GM12878 (cell line): Measurements from ENCODE around the gene LIMCH1. TPM values are rescaled to one million over a fixed set of nuclear protein-coding genes. Genes with fewer than 3 reads are reported as not detected.

Experiments used
- ATAC-seq: fragments of 200-7000 bp; cut with Tn5 transposase; 3 replicates; pipeline ENCODE4 v1.9.1; 2020; ENCODE audit warnings: mild to moderate bottlenecking, moderate library complexity
- BruUV-seq: library from RNA; stranded (reverse); fragments of 400-500 nt; replicated peaks from 2 replicates; lab custom pipeline; 2021; lab: Mats Ljungman, UMichigan
- CTCF ChIA-PET: fragments of 300-600 bp; sonication (Branson Sonifier 250); formaldehyde crosslinking; extraction: SDS; loops from one replicate; lab custom pipeline; 2021; ENCODE audit warnings: inconsistent platforms; lab: Yijun Ruan, JAX
- POLR2A ChIA-PET: fragments of 350-600 bp; formaldehyde crosslinking; extraction: SDS; loops from one replicate; lab custom pipeline; 2021; ENCODE audit warnings: inconsistent platforms; lab: Charles Lee
- RAD21 ChIA-PET: fragments of 300-600 bp; sonication (Branson Sonifier 250); formaldehyde crosslinking; loops from one replicate; lab custom pipeline; 2023; ENCODE audit warnings: antibody characterized with exemption; ENCODE audit not compliant: unreplicated experiment; lab: Charles Lee
- SMC1A ChIA-PET: fragments of 300-600 bp; sonication (Branson Sonifier 250); formaldehyde crosslinking; loops from one replicate; lab custom pipeline; 2023; ENCODE audit not compliant: unreplicated experiment, uncharacterized antibody; lab: Charles Lee
- DNase-seq: peaks from one replicate; pipeline ENCODE4 v3.0.0-alpha.2; 2011; ENCODE audit warnings: low read depth, low spot score
- FAIRE-seq: peaks from 3 replicates; lab custom pipeline; 2011; peaks lifted over from hg19 to GRCh38; lab: Jason Lieb, UNC
- H2AFZ ChIP-seq: 2 replicates; pipeline ENCODE4 v1.6.0; 2011; ENCODE audit warnings: low read depth, low read length, control low read depth; ENCODE audit not compliant: control insufficient read depth
- H3K27ac ChIP-seq: 2 replicates; pipeline ENCODE4 v1.5.1; 2011; ENCODE audit warnings: control low read depth; ENCODE audit not compliant: control insufficient read depth, insufficient read depth
- H3K27me3 ChIP-seq, 2 experiments: replicated peaks in 1 of 2; 2 replicates each; pipeline versions ENCODE4 v1.6.0 to v1.6.1; 2011; ENCODE audit warnings: low read length in 1 of 2; ENCODE audit not compliant: control insufficient read depth in 2 of 2, insufficient read depth in 2 of 2
- H3K36me3 ChIP-seq, 2 experiments: 2 replicates each; pipeline ENCODE4 v1.5.1; 2011; ENCODE audit warnings: low read length in 1 of 2; ENCODE audit not compliant: control insufficient read depth in 2 of 2, insufficient read depth in 2 of 2
- H3K4me1 ChIP-seq: 2 replicates; pipeline ENCODE4 v1.6.1; 2011; ENCODE audit warnings: mild to moderate bottlenecking, low read length, moderate library complexity, mixed read lengths; ENCODE audit not compliant: control insufficient read depth, insufficient read depth
- H3K4me2 ChIP-seq: 2 replicates; pipeline ENCODE4 v1.6.0; 2011; ENCODE audit warnings: control low read depth; ENCODE audit not compliant: control insufficient read depth, insufficient read depth
- H3K4me3 ChIP-seq: fragments of 200-600 bp; sonication (generic); 2 replicates; pipeline ENCODE4 v1.5.1; 2016
- H3K79me2 ChIP-seq: 2 replicates; pipeline ENCODE4 v1.6.0; 2011; ENCODE audit warnings: low read length; ENCODE audit not compliant: control insufficient read depth, insufficient read depth
- H3K9ac ChIP-seq: 2 replicates; pipeline ENCODE4 v1.8.0; 2011; ENCODE audit warnings: low read length, control low read depth, mixed read lengths; ENCODE audit not compliant: control insufficient read depth, insufficient read depth
- H3K9me3 ChIP-seq: replicated peaks from 3 replicates; pipeline ENCODE4 v1.5.1; 2011; ENCODE audit warnings: mild to moderate bottlenecking, low read length; ENCODE audit not compliant: control insufficient read depth, insufficient read depth
- H4K20me1 ChIP-seq: 2 replicates; pipeline ENCODE4 v1.6.0; 2011; ENCODE audit not compliant: control insufficient read depth, insufficient read depth
- BCL11A ChIP-seq: IDR thresholded peaks from 2 replicates; pipeline ENCODE4 v1.6.1; 2011; ENCODE audit warnings: low read depth, low read length
- EGR1 ChIP-seq, 2 experiments: IDR thresholded peaks; 1 replicate in 1 of 2; 2 replicates in 1 of 2; pipeline ENCODE4 v1.6.1; 2011 to 2012; ENCODE audit warnings: low read depth in 2 of 2, low read length in 2 of 2, borderline replicate concordance in 1 of 2, mild to moderate bottlenecking in 1 of 2, moderate library complexity in 1 of 2
- ESRRA ChIP-seq: IDR thresholded peaks from 2 replicates; pipeline ENCODE4 v1.6.1; 2012; ENCODE audit warnings: mild to moderate bottlenecking, low read length, improper control_type of control experiment
- FOXK2 ChIP-seq: fragments of 450-650 bp; IDR thresholded peaks from 2 replicates; pipeline ENCODE4 v1.6.1; 2017; ENCODE audit warnings: mild to moderate bottlenecking, moderate library complexity
- IKZF2 ChIP-seq, 2 experiments: fragments of 450-650 bp; IDR thresholded peaks; 2 replicates each; pipeline ENCODE4 v1.6.1; 2017; ENCODE audit warnings: mild to moderate bottlenecking in 2 of 2, moderate library complexity in 2 of 2
- KLF5 ChIP-seq: fragments of 450-650 bp; IDR thresholded peaks from 2 replicates; pipeline ENCODE4 v1.6.1; 2014; ENCODE audit warnings: mild to moderate bottlenecking; ENCODE audit not compliant: partially characterized antibody
- NFIC ChIP-seq: IDR thresholded peaks from 2 replicates; pipeline ENCODE4 v1.6.1; 2012; ENCODE audit warnings: low read depth, mild to moderate bottlenecking, inconsistent platforms, low read length, moderate library complexity
- PAX8 ChIP-seq: fragments of 450-650 bp; IDR thresholded peaks from 2 replicates; pipeline ENCODE4 v1.6.1; 2017; ENCODE audit warnings: mild to moderate bottlenecking, moderate library complexity
- SREBF1 ChIP-seq: IDR thresholded peaks from 2 replicates; pipeline ENCODE4 v1.6.1; 2012; ENCODE audit warnings: mild to moderate bottlenecking, low read length
- STAT3 ChIP-seq: IDR thresholded peaks from 2 replicates; pipeline ENCODE4 v1.6.1; 2011; ENCODE audit warnings: low read depth, low read length, improper control_type of control experiment
- SUPT20H ChIP-seq: IDR thresholded peaks from 2 replicates; pipeline ENCODE4 v1.6.1; 2011; ENCODE audit warnings: low read depth, mild to moderate bottlenecking, low read length, moderate library complexity, borderline replicate concordance; ENCODE audit not compliant: control insufficient read depth
- WGBS: methylation state at CpG from one replicate; pipeline ENCODE4 v1.1.6; 2016; ENCODE audit warnings: low lambda C conversion rate; ENCODE audit not compliant: insufficient replicate concordance, insufficient coverage; ENCODE audit errors: missing lambda C conversion rate; 5-methylcytosine and 5-hydroxymethylcytosine counted together
- in situ Hi-C: fragments of 300-500 bp; cut with MboI; formaldehyde crosslinking; loops from 9 replicates; pipeline ENCODE4 v1.14.3; 2018; ENCODE audit warnings: mixed read lengths
- intact Hi-C: fragments of 100-400 bp; cut with micrococcal nuclease; formaldehyde crosslinking; loops from one replicate; pipeline ENCODE4 v1.14.2; 2022; ENCODE audit not compliant: unreplicated experiment
- polyA plus RNA-seq, 11 experiments: library from polyadenylated mRNA; depleted of rRNA in 4 of 11; unstranded in 6 of 11; stranded (reverse) in 5 of 11; fragments of >200 nt; fragmentation: Nextera tagmentation in 4 of 11; fragmentation: Illumina TruSeq in 1 of 11; extraction: Ambion mirVana in 4 of 11; extraction: Trizol in 1 of 11; gene quantifications; 1 replicate in 1 of 11; 2 replicates in 10 of 11; pipeline versions ENCODE4 v1.2.1 to v1.2.3, GENCODE V29; 2011 to 2016; ENCODE audit warnings: inconsistent platforms in 2 of 11, missing spikeins in 2 of 11, low read depth in 1 of 11
- total RNA-seq, 4 experiments: library from RNA; depleted of rRNA in 3 of 4; stranded (reverse); fragments of >200 nt in 3 of 4; fragmentation: Illumina TruSeq in 1 of 4; extraction: Trizol in 1 of 4; gene quantifications; 2 replicates each; pipeline versions ENCODE4 v1.2.1 to v1.2.3, GENCODE V29; 2013 to 2021
- TF ChIP-seq, protein P1 (sequence below): fragments of 450-650 bp; IDR thresholded peaks from 2 replicates; pipeline ENCODE4 v1.6.1; 2016; ENCODE audit warnings: mild to moderate bottlenecking

Gene LIMCH1
- total and polyA plus RNA-seq, 10 of the 15 experiments (the other 5 are each of a cell fraction or from before 2014, with no cell fraction given), result 0.07 to 0.15 TPM; not detected in 8

GRCh38 chr4:41517747-41518146 is 20.2 kb upstream of the LIMCH1 start (continued):
- TF ChIP-seq, protein P1, sequence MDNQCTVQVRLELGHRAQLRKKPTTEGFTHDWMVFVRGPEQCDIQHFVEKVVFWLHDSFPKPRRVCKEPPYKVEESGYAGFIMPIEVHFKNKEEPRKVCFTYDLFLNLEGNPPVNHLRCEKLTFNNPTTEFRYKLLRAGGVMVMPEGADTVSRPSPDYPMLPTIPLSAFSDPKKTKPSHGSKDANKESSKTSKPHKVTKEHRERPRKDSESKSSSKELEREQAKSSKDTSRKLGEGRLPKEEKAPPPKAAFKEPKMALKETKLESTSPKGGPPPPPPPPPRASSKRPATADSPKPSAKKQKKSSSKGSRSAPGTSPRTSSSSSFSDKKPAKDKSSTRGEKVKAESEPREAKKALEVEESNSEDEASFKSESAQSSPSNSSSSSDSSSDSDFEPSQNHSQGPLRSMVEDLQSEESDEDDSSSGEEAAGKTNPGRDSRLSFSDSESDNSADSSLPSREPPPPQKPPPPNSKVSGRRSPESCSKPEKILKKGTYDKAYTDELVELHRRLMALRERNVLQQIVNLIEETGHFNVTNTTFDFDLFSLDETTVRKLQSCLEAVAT, result no peak
- TF ChIP-seq IKZF2 (IDR thresholded peaks at IDR 0.05) (no peak), KLF5 (no peak), PAX8 (no peak), SREBF1 (no peak)

DNA sequence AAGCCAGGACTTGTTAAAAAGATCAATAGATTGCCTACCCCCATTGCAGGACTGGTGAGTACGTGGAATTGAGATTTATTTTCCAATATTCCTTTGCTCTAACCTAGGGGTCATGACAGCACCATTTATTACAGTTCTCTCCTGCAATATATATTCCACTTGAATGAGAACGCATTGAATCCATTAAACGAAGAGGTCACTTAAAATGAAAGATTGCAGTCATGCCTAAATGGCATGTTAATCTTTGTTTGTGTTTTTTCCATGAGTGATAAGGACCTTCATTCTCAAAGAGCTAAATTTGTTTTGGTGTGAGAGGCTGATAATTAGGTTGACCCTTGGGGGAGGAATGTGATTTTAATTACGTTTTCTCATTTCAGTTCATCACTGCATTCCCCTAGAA is 13.5 kb upstream of the LIMCH1 start:
- FAIRE-seq (no peak), DNase-seq (no peak), ATAC-seq (no peak)
- ChIA-PET CTCF (no interaction called here), RAD21 (no interaction called here), SMC1A (no interaction called here), POLR2A (no interaction called here)
- Histone ChIP-seq H4K20me1 (no peaks in the 10 kb centered on the region), H3K4me1 (no peaks in the 10 kb centered on the region), H3K9me3 (no peaks in the 10 kb centered on the region), H3K79me2 (no peaks in the 10 kb centered on the region), H3K36me3 (no peaks in the 10 kb centered on the region), H3K9ac (no peak overlapping the region), H3K4me2 (no peak overlapping the region), H3K4me3 (no peak overlapping the region), H3K27me3 (no peaks in the 10 kb centered on the region), H3K27ac (no peak overlapping the region), H2AFZ (no peak overlapping the region)
- in situ Hi-C loops, result no loop called here
- no TSS peak for BruUV-seq
- intact Hi-C loops, result no loop called here
- WGBS, result 20% methylated on average over 4 of the region's 4 CpGs
- TF ChIP-seq SUPT20H (no peak), BCL11A (no peak), STAT3 (no peak), EGR1 (IDR thresholded peaks at IDR 0.05; ENCODE audit: borderline replicate concordance in 1 of 2, low read depth in 2 of 2, low read length in 2 of 2) (no peak), NFIC (no peak), ESRRA (no peak), FOXK2 (no peak)
